DND-41 (cell line): Measurements from ENCODE around the gene NEDD4L.

Experiments
- EZH2 ChIP-seq: IDR thresholded peaks from 3 replicates; pipeline ENCODE4 v1.6.1; 2012; ENCODE audit warnings: borderline replicate concordance, low read depth, mild to moderate bottlenecking, moderate library complexity, low read length, inconsistent platforms; ENCODE audit not compliant: severe bottlenecking
- TF ChIP-seq, protein P1 (sequence below): IDR thresholded peaks from 2 replicates; pipeline ENCODE4 v1.5.1; 2012; ENCODE audit warnings: borderline replicate concordance, low read length, moderate library complexity, mild to moderate bottlenecking; ENCODE audit not compliant: poor library complexity, severe bottlenecking; ENCODE audit errors: extremely low read depth

DNA sequence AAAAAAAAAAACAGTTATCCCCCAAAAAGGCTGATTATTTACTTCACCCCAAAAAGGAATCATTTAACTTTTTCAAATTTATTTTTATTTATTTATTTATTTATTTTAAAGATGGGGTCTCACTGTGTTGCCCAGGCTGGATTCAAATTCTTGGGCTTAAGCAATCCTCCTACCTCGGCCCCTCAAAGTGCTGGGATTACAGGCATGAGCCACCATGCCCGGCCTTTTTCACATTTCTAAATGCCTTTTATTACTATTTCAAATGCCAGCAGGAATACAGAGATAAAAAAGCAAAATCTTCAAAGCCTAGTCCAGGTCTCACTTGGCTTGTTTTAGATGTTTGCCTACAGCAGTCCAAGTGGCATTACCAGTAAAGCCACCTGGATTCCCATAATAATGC lies 345.7 kb downstream of the NEDD4L start:
- TF ChIP-seq, protein P1, sequence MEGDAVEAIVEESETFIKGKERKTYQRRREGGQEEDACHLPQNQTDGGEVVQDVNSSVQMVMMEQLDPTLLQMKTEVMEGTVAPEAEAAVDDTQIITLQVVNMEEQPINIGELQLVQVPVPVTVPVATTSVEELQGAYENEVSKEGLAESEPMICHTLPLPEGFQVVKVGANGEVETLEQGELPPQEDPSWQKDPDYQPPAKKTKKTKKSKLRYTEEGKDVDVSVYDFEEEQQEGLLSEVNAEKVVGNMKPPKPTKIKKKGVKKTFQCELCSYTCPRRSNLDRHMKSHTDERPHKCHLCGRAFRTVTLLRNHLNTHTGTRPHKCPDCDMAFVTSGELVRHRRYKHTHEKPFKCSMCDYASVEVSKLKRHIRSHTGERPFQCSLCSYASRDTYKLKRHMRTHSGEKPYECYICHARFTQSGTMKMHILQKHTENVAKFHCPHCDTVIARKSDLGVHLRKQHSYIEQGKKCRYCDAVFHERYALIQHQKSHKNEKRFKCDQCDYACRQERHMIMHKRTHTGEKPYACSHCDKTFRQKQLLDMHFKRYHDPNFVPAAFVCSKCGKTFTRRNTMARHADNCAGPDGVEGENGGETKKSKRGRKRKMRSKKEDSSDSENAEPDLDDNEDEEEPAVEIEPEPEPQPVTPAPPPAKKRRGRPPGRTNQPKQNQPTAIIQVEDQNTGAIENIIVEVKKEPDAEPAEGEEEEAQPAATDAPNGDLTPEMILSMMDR = no peak
- TF ChIP-seq EZH2 = no peak
